T-helper 2 cell treated with Interferon-gamma antibody and Interleukin-4, amounts not matched to agents 100 ng/mL and 5 ng/mL, for 36 hours (primary cell): ENCODE results near the gene SLC51B. TPM values are rescaled to one million over a fixed set of nuclear protein-coding genes. Genes with fewer than 3 reads are reported as not detected.

Source experiments
- intact Hi-C: fragments of 100-400 bp; cut with micrococcal nuclease; formaldehyde crosslinking; loops from one replicate; pipeline ENCODE4 v1.15.1; 2023
- total RNA-seq: library from RNA; stranded (reverse); gene quantifications from 2 replicates; pipeline ENCODE4 v1.2.3, GENCODE V29; 2022

Gene SLC51B
- total RNA-seq, 1 donor from 2014 or later: not detected

DNA sequence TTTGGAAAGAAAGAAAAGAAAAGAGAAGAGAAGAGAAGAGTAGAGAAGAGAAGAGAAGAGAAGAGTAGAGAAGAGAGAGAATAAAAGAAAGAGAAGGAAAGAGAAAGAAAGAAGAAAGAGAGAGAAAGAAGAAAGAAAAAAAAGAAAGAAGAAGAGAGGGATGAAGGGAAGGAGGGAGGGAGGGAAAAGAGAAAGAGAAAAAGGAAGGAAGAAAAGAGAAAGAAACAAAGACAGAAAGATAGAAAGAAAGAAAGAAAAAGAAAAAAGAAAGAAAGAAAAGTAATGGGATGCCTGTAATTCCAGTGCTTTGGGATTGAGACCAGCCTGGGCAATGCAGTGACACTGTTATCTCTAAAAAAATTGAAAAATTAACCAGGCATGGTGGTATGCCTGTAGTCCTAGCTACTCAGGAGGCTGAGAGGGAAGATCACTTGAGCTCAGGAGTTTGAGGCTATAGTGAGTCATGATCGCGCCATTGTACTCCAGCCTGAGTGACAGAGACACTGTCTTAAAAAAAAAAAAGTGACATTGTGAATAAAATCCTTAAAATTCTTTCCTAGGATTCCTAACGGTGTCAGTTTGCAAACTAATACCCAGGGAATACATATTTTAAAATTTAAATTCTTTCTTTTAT is 20.9 kb downstream of the SLC51B start:
- intact Hi-C loops: no loop called here

DNA sequence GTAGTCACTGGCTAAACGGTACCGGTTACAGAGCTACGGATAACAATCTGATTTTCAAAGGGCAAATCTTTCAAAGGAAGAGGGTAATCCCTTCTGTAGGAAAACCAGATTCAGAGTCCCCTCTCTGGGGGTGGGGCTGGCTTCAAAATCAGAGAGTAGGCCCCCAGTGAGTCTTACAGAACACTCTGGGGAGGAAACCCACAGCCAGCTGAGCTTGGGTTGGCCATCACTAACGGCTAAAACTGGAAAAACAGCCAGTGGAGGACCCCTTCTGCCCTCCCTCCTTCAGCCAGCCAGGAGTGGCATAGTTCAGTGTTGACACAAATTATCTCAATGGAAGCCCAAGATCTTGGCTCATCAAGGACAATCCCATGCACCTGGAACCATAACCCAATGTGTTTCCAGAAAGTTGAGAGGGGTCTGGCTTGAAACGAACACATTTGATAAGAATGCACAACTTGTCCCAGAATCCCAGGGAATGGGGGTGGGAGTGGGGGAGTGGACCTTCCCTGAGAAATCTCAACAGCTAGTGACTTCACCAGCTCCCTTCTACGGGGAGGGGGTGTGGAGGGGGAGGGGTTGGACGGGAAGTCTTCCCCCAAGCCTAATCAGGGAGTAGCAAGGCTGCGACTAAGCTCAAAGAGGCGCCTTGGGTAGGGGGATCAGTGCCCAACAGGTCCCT is 21.6 kb downstream of the SLC51B start:
- intact Hi-C loops: no loop called here

DNA sequence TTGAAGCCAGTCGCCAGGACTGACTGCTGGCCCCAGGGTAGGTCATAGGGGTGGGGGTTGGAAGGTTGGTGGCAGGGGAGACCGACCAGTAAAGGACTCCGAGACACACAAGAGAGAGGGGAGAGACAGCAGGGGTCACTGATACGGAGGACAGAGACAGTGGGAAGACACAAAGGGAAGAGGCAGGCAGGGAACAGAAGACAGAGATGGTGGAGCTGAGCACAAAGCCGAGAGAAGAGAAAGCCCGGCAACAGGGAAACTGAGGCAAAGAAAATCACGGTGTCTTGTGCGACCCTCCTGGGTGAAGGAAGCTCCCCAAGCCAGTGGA is 22.1 kb downstream of the SLC51B start:
- intact Hi-C loops: no loop called here

DNA sequence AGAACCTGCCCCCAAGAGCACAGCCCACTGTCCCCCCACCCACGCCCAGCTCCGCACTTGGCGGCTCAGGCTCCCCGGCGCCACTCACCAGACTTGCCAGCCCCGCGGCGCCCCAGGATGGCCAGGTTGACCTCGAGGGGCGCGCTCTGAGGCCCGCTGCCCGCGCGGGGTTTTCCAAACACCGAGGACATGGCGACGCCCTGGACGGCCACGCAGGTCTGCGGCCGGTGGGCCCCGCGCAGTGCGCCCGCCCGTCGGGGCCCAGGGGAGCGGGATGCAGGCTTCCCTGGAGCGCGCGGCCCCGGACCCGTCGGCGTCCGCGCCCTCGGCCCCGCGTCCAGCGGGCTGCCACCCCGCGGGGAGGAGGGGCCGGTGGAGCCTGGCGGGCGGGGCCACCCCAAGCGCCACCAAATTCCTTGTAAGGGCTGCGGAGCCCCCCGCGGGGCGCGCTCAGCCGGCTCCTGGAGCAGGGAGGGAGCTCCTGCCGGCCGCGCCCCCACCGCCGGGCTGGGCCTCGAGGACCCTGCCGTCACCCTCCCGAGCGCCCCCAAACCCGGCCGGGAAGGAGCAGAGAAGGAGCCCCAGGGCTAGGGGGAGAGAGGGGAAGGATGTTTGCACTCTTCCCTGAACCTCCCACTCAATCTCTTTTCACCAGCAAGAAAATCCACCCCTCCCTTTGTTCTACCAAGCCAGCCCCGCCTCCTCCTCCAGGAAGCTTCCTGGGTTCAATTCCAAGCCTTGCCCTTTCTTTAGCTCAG is 22.6 kb downstream of the SLC51B start, which contains the start of gene RASL12:
Gene RASL12, minus strand, starts transcription at position 347 of the 758 bp plus-strand sequence. Its CDS starts 156 bp downstream, at position 191.
- intact Hi-C loops: no loop called here

DNA sequence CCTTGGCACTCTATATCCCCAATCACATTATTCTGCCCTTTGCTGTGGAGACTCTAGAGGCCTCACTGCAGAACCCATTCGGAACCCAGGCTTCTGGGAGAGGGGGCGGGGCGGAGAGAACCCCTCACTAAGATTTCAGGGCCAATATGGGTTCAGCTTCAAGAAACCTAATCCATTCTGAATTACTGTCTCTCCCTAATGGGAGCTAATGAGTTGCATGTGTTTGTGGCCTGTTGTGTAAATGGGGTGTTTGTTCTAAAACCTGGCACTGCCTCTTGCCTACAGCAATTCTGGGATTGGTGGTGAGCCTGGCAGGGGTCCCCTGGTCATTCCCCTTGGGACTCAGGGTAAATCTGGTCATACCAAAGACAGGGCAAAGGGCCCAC is 23.2 kb downstream of the SLC51B start:
- intact Hi-C loops: no loop called here

DNA sequence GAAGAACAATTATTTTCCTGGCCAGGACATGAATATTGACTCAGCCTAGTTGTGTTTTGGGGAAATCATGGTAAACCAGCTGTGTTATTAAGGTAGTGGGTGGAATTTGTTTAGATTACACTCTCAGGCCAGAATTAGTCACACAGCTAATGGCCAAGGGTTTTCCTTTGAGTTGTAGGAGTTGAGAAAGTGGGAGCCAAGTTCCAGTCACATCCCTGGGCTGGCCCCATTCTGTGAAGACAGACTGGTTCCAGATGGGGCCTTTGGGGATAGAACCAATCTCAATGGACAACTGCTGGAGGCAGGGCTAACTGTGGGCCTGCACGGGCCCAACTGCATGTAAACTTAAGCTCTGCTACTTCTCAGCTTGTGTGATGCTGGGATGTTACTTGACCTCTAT is 24.0 kb downstream of the SLC51B start:
- intact Hi-C loops: no loop called here

DNA sequence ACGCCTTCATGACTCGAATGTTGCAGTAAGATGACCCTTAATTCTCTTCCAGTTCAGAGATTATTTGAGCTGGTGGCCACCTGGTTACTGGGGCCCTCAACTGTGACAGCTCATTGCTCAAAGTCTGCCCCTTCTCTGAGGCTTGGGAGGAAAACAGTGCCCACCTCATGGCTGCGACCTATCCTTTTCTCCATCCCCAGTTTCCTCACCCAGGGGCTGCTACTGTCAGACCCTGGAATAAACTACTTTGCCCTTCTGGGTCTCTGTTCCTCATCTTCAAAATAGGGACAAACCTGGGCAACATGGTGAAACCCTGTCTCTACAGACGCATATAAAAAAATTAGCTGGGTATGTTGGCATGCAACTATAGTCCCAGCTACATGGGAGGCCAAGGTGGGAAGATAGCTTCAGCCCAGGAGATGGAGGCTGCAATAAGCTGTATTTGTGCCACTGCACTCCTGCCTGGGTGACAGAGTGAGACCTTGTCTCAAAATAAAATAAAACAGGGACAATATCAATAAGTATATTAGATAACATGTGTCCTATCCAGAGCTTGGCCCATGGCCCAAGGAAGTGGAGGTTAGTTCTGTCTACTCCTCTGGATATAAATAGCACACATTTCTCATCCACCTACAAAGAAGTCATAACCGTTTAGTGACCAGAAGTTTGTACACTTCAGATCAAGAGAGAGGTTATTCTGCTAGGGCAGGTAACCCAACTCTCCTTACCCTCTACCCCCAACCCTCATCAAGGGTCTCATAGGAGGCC is 24.8 kb downstream of the SLC51B start:
- intact Hi-C loops: no loop called here

DNA sequence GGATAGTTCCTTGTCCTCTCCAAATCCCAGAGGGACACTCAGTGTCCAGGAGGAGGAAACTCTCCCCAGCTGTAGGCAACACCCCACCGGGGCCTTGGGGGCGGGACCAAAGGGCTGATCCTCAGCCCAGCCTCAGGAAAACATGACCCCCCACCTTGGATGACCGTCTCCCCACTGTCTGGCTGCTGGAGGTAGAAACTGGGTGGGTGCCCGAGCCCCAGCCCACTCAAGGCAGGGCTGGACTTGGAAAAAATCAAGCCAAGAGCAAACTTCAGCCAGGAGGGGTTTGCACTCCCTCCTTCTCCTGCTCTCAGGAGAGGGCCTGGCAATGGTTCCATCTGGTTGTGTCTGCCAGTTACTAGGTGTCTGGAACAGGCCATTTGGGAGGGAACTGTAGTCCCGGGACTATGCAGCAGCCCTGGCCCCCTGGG is 26.2 kb downstream of the SLC51B start:
- intact Hi-C loops: no loop called here

DNA sequence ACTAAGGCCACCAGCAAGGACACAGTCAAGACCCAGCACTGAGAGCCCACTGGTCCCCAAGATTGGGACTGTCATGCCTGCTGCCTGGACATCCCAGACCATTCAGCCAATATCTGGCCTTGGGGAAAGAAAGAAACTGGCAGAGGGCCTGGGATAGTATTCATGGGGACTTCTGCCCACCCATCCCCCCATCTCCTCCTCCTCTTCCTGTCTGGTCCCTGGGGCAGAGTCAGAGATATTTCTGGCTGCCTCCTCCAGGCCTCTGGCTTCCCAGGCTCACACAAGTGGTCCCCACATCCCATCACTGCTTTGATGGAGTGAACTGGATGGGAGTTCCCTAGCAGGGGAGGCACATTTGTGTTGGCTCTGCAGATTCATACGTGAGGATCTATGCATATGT is 26.8 kb downstream of the SLC51B start:
- intact Hi-C loops: no loop called here

DNA sequence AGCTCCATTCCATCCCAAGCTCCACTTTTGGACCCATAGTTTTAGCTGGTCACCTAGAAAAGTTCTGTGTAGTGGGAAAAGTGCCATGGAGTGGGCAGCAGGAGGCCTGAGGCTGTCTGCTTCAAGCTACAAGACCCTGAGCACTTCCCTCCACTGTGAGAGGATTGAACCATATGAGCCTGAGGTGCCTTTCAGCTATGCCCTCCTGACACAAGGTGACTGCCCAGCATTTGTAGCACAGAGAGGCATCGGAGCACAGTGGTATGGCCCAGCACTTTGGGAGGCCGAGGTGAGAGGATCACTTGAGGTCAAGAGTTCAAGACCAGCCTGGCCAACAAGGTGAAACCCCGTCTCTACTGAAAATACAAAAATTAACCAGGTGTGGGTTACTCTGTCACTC is 27.4 kb downstream of the SLC51B start:
- intact Hi-C loops: no loop called here

DNA sequence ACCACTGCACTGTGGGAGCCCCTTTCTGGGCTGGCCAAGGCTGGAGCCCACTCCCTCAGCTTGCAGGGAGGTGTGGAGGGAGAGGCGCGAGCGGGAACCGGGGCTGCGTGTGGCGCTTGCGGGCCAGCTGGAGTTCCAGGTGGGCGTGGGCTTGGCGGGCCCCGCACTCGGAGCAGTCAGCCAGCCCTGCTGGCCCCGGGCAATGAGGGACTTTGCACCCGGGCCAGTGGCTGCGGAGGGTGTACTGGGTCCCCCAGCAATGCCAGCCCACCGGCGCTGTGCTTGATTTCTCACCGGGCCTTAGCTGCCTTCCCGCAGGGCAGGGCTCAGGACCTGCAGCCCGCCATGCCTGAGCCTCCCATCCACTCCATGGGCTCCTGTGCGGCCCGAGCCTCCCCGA is 29.8 kb downstream of the SLC51B start:
- intact Hi-C loops: loop anchor here (5.0 kb wide), 1 partner anchor 343 kb away; no protein-coding TSS in a partner anchor

DNA sequence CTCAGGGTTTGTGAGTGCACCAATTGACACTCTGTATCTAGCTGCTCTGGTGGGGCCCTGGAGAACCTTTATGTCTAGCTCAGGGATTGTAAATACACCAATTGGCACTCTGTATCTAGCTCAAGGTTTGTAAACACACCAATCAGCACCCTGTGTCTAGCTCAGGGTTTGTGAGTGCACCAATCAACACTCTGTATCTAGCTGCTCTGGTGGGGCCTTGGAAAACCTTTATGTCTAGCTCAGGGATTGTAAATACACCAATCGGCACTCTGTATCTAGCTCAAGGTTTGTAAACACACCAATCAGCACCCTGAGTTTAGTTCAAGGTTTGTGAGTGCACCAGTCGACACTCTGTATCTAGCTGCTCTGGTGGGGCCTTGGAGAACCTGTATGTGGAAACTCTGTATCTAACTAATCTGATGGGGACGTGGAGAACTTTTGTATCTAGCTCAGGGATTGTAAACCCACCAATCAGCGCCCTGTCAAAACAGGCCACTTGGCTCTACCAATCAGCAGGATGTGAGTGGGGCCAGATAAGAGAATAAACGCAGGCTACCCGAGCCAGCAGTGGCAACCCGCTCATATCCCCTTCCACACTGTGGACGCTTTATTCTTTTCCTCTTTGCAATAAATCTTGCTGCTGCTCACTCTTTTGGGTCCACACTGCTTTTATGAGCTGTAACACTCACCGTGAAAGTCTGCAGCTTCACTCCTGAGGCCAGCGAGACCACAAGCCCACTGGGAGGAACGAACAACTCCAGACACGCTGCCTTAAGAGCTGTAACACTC is 30.6 kb downstream of the SLC51B start:
- intact Hi-C loops: loop anchor here (5.0 kb wide), 1 partner anchor 344 kb away; no protein-coding TSS in a partner anchor

DNA sequence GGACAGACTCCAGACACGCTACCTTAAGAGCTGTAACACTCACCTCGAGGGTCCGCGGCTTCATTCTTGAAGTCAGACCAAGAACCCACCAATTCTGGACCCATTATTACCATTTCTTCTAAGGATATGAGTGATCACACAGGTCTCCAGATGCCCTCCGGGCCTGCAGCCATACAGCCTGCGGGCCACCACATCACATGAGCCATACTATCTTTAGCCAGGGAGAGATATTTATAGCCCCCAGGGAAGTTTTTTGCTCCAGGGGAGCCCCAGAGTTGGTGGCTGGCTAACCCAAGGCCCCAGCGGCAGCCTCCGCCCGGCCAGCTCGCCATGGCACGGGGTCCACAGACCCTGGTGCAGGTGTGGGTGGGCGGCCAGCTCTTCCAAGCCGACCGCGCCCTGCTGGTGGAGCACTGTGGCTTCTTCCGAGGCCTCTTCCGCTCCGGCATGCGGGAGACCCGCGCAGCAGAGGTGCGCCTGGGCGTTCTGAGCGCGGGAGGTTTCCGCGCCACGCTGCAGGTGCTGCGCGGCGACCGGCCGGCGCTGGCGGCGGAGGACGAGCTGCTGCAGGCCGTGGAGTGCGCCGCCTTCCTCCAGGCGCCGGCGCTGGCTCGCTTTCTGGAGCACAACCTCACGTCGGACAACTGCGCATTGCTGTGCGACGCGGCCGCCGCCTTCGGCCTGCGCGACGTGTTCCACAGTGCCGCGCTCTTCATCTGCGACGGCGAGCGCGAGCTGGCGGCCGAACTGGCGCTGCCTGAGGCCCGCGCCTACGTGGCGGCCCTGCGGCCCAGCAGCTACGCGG is 31.5 kb downstream of the SLC51B start, which contains the start of gene KBTBD13:
Gene KBTBD13, plus strand, starts transcription at position 261 of the 805 bp plus-strand sequence. Its CDS starts 70 bp downstream, at position 331.
- intact Hi-C loops: loop anchor here (5.0 kb wide), 1 partner anchor 344 kb away; no protein-coding TSS in a partner anchor

DNA sequence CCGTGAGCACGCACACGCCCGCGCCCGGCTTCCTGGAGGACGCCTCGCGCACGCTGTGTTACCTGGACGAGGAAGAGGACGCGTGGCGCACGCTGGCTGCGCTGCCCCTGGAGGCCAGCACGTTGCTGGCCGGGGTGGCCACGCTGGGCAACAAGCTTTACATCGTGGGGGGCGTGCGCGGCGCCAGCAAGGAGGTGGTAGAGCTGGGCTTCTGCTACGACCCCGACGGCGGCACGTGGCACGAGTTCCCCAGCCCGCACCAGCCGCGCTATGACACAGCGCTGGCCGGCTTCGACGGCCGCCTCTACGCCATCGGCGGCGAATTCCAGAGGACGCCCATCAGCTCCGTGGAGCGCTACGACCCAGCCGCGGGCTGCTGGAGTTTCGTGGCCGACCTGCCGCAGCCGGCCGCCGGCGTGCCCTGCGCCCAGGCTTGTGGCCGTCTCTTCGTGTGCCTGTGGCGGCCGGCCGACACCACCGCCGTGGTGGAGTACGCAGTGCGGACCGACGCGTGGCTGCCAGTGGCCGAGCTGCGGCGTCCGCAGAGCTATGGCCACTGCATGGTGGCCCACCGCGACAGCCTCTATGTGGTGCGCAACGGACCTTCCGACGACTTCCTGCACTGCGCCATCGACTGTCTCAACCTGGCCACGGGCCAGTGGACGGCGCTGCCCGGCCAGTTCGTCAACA is 32.2 kb downstream of the SLC51B start:
- intact Hi-C loops: loop anchor here (5.0 kb wide), 1 partner anchor 345 kb away; no protein-coding TSS in a partner anchor

DNA sequence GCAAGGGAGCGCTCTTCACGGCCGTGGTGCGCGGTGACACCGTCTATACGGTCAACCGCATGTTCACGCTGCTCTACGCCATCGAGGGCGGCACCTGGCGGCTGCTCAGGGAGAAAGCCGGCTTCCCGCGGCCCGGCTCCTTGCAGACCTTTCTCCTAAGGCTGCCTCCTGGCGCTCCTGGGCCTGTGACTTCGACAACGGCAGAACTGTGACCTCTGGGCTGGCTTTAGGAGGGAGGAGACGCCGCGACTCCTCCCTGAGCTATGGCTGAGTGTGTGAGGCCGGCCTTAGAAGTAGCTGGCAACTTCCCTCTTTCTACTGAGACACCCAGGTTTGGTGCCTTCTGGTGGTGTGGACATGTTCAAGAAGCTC is 32.8 kb downstream of the SLC51B start:
- intact Hi-C loops: loop anchor here (1.0 to 5.0 kb wide), 2 partner anchors 45 to 346 kb away; no protein-coding TSS in a partner anchor

DNA sequence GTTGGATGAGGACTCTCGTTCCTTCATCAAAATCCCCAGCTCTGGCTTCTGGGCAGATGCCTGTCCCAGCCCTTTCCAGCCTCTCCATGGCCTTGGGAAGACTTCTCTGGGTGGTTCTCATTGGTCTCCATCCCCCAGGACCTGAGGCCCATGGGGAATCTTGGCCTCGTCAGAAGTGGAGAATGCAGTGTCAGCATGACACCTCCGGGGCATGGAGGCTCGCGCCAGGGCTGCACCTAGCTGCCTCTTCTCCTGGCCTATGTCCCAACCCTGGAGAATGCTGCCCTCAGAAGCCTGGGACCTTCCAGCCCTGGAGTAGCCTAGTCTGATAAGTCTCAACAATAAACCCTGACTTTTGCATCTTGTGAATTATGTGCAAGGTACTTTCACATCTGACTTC is 34.4 kb downstream of the SLC51B start:
- intact Hi-C loops: loop anchor here (5.0 kb wide), 1 partner anchor 347 kb away; no protein-coding TSS in a partner anchor

DNA sequence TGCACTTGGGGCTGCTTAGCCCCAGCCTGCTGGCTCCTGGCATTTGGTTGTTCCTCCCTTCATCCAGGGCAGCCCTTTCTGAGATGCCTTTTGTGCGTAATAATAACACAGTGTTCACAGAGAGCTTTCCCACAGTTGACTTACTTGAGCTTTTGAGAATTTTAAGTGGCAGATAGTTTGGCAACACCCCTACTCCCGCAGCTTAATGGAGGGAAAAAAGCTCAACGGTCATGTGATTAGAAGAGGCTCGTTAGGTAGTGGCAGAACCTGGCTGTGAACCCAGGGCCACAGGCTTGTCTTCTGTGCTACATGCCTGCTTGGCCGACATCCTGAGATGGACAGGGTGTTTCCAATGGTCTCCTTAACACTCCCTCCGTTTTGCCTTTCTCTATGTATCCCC is 36.1 kb downstream of the SLC51B start:
- intact Hi-C loops: no loop called here

DNA sequence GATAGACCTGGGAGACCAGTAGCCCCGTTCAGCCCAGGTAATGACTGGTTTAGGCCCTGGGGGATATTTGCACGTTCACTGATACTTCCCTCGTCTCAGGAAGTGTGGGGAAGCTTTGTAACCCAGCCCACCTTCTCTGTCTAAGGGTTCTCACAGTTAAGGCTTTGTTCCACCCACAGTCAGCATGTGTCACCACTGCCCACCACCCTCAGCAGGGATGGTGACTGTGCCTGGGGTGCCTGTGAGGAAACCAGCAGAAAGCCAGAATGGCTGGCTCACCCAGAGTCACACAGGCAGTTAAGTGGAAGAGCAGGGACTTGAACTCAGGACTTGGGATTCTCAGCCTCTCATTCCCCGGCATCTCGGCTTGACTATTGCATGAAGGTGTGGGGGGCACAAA is 36.6 kb downstream of the SLC51B start:
- intact Hi-C loops: no loop called here
